OCI-LY7 (cell line): ENCODE data around the gene SLC5A11. TPM values are rescaled to one million over a fixed set of nuclear protein-coding genes. Genes with fewer than 3 reads are reported as not detected.
A peak's percentile ranks its signal among the peaks of the same experiment; 100 is the strongest.
"Not testable (repeated sequence)": the region's sequence is repeated elsewhere in the genome, so short reads cannot be mapped to it uniquely, and the experiment has no call there.

Experiments
- BruUV-seq: library from RNA; stranded (reverse); fragments of 400-500 nt; replicated peaks from 2 replicates; lab custom pipeline; 2021; lab: Mats Ljungman, UMichigan
- CTCF ChIA-PET: fragments of 300-600 bp; sonication (Branson Sonifier 250); formaldehyde crosslinking; loops from one replicate; lab custom pipeline; 2022; ENCODE audit warnings: antibody characterized with exemption; ENCODE audit not compliant: unreplicated experiment; lab: Charles Lee
- POLR2A ChIA-PET: fragments of 300-600 bp; sonication (Branson Sonifier 250); formaldehyde crosslinking; loops from one replicate; lab custom pipeline; 2022; ENCODE audit warnings: antibody characterized with exemption; lab: Charles Lee
- DNase-seq: peaks from one replicate; pipeline ENCODE4 v3.0.0-alpha.2; 2015; ENCODE audit warnings: low spot score
- H2AFZ ChIP-seq: fragments of 200-600 bp; sonication (generic), shearing (Covaris generic); 2 replicates; pipeline ENCODE4 v1.6.1; 2014; ENCODE audit warnings: mild to moderate bottlenecking, antibody characterized with exemption, low read length, moderate library complexity
- H3K27ac ChIP-seq: fragments of 200-600 bp; sonication (generic); 2 replicates; pipeline ENCODE4 v1.5.1; 2014; ENCODE audit warnings: mixed run types, low read depth, mild to moderate bottlenecking, moderate library complexity, low read length, inconsistent platforms; ENCODE audit not compliant: poor library complexity, severe bottlenecking
- H3K36me3 ChIP-seq: fragments of 200-600 bp; sonication (generic); 2 replicates; pipeline ENCODE4 v1.6.1; 2014; ENCODE audit warnings: mild to moderate bottlenecking, antibody characterized with exemption, low read length, moderate library complexity, mixed read lengths; ENCODE audit not compliant: insufficient read depth
- H3K4me1 ChIP-seq: fragments of 200-600 bp; sonication (generic); 2 replicates; pipeline ENCODE4 v1.5.1; 2014; ENCODE audit warnings: mild to moderate bottlenecking, low read length; ENCODE audit not compliant: insufficient read depth, poor library complexity, severe bottlenecking
- H3K4me2 ChIP-seq: fragments of 200-600 bp; sonication (generic); 2 replicates; pipeline ENCODE4 v1.6.1; 2014; ENCODE audit warnings: mild to moderate bottlenecking, low read length
- H3K4me3 ChIP-seq: fragments of 200-600 bp; sonication (generic); 2 replicates; pipeline ENCODE4 v1.5.1; 2014; ENCODE audit warnings: mild to moderate bottlenecking, low read depth, low read length; ENCODE audit not compliant: poor library complexity, severe bottlenecking
- H3K79me2 ChIP-seq: fragments of 200-600 bp; sonication (generic); 2 replicates; pipeline ENCODE4 v1.6.1; 2016; ENCODE audit warnings: low read depth, mild to moderate bottlenecking, low read length, moderate library complexity, mixed read lengths; ENCODE audit not compliant: insufficient read depth
- H3K9me2 ChIP-seq: fragments of 200-600 bp; sonication (generic); 2 replicates; pipeline ENCODE4 v1.6.1; 2016; ENCODE audit warnings: mild to moderate bottlenecking, low read length, mixed read lengths; ENCODE audit not compliant: insufficient read depth
- H3K9me3 ChIP-seq: fragments of 200-600 bp; sonication (generic); 2 replicates; pipeline ENCODE4 v1.6.1; 2014; ENCODE audit warnings: mild to moderate bottlenecking, mixed run types, low read length, mixed read lengths
- H4K20me1 ChIP-seq: fragments of 200-600 bp; sonication (generic); 2 replicates; pipeline ENCODE4 v1.6.1; 2014; ENCODE audit warnings: mild to moderate bottlenecking, antibody characterized with exemption, low read length, moderate library complexity, mixed read lengths; ENCODE audit not compliant: insufficient read depth
- CTCF ChIP-seq: fragments of 200-600 bp; sonication (generic); conservative IDR thresholded peaks from 2 replicates; pipeline ENCODE4 v1.5.1; 2014; ENCODE audit warnings: mild to moderate bottlenecking, antibody characterized with exemption, low read length, moderate library complexity, mixed read lengths
- EZH2phosphoT487 ChIP-seq: fragments of 200-600 bp; sonication (generic); IDR thresholded peaks from 2 replicates; pipeline ENCODE4 v1.6.1; 2018; ENCODE audit warnings: low read depth, borderline replicate concordance, mild to moderate bottlenecking, mixed run types, antibody characterized with exemption, low read length, moderate library complexity, mixed read lengths
- intact Hi-C: fragments of 100-400 bp; cut with micrococcal nuclease; formaldehyde crosslinking; loops from one replicate; pipeline ENCODE4 v1.10.0; 2022; ENCODE audit not compliant: unreplicated experiment
- total RNA-seq, 2 experiments: library from RNA; depleted of rRNA in 1 of 2; stranded (reverse); fragments of >200 nt in 1 of 2; shearing (Covaris generic) in 1 of 2; gene quantifications; 2 replicates each; pipeline ENCODE4 v1.2.3, GENCODE V29; 2014 to 2022

Gene SLC5A11
- total RNA-seq, 2 experiments from 2014 or later = 1.0 TPM

GRCh38 chr16:24887472-24887871 lies 41.7 kb downstream of the SLC5A11 start:
- no peak overlapping the region for H3K27ac ChIP-seq
- no peak for DNase-seq
- no peak overlapping the region for H2AFZ ChIP-seq
- H3K36me3 ChIP-seq = no peaks in the 10 kb centered on the region
- intact Hi-C loops = no loop called here
- no peaks in the 10 kb centered on the region for H4K20me1 ChIP-seq
- no peak overlapping the region for H3K4me3 ChIP-seq
- no peaks in the 10 kb centered on the region for H3K79me2 ChIP-seq
- H3K9me2 ChIP-seq = no peaks in the 10 kb centered on the region
- 0 out of 2 replicates have a peak, but pooled peaks cover 5% of the 10 kb centered on the region for H3K9me3 ChIP-seq
- CTCF ChIA-PET = no interaction called here
- no peak overlapping the region for H3K4me2 ChIP-seq
- POLR2A ChIA-PET = interaction anchor here (0.6 kb wide), 1 partner anchor 49 kb away, joined by 3 read pairs; no protein-coding TSS in a partner anchor
- H3K4me1 ChIP-seq = no peaks in the 10 kb centered on the region
- no TSS peak for BruUV-seq
- TF ChIP-seq CTCF (no peak), EZH2phosphoT487 (no peak)

GRCh38 chr16:24890746-24891145 lies 45.0 kb downstream of the SLC5A11 start:
- CTCF ChIA-PET = no interaction called here
- Histone ChIP-seq H3K36me3 (no peaks in the 10 kb centered on the region), H3K79me2 (no peaks in the 10 kb centered on the region), H3K9me2 (no peaks in the 10 kb centered on the region), H3K4me1 (no peaks in the 10 kb centered on the region), H4K20me1 (no peaks in the 10 kb centered on the region), H3K27ac (no peak overlapping the region), H2AFZ (no peak overlapping the region), H3K4me3 (no peak overlapping the region), H3K4me2 (no peak overlapping the region), H3K9me3 (0 out of 2 replicates have a peak, but pooled peaks cover 5% of the 10 kb centered on the region)
- intact Hi-C loops = no loop called here
- no peak for TF ChIP-seq EZH2phosphoT487
- TF ChIP-seq CTCF = no peak
- no peak for DNase-seq
- POLR2A ChIA-PET = interaction anchor here (0.6 kb wide), 1 partner anchor 269 kb away, joined by 3 read pairs; no protein-coding TSS in a partner anchor
- BruUV-seq = no TSS peak

GRCh38 chr16:24896439-24896838 lies 50.7 kb downstream of the SLC5A11 start:
- no peaks in the 10 kb centered on the region for H3K9me2 ChIP-seq
- no peaks in the 10 kb centered on the region for H3K79me2 ChIP-seq
- ChIA-PET POLR2A (interaction anchor here (1.0 kb wide), 1 partner anchor 38 kb away, joined by 3 read pairs; no protein-coding TSS in a partner anchor), CTCF (no interaction called here)
- TF ChIP-seq CTCF = no peak
- no peak for TF ChIP-seq EZH2phosphoT487
- intact Hi-C loops = no loop called here
- H3K9me3 ChIP-seq = no peaks in the 10 kb centered on the region
- H3K4me2 ChIP-seq = peak overlapping the region; percentile 12; the same call in 1 of the 2 replicates
- H3K4me1 ChIP-seq = peaks cover 10% of the 10 kb centered on the region
- H4K20me1 ChIP-seq = no peaks in the 10 kb centered on the region
- BruUV-seq = no TSS peak
- no peaks in the 10 kb centered on the region for H3K36me3 ChIP-seq
- peak; percentile 58 for DNase-seq
- no peak overlapping the region for H3K27ac ChIP-seq
- no peak overlapping the region for H2AFZ ChIP-seq
- no peak overlapping the region for H3K4me3 ChIP-seq

GRCh38 chr16:24897522-24897921 lies 51.8 kb downstream of the SLC5A11 start:
- H3K79me2 ChIP-seq, H3K9me2 ChIP-seq, H3K36me3 ChIP-seq, intact Hi-C loops, BruUV-seq, H3K4me3 ChIP-seq, H3K9me3 ChIP-seq, H4K20me1 ChIP-seq, H3K27ac ChIP-seq, DNase-seq, CTCF ChIA-PET, H3K4me1 ChIP-seq, H3K4me2 ChIP-seq, H2AFZ ChIP-seq: not testable (repeated sequence)
- POLR2A ChIA-PET = interaction anchor here (0.6 to 1.0 kb wide), 2 partner anchors 37 to 1115 kb away, joined by 3 to 5 read pairs; no protein-coding TSS in a partner anchor
